ENCODE measurements around the gene MACROD2.

DNA sequence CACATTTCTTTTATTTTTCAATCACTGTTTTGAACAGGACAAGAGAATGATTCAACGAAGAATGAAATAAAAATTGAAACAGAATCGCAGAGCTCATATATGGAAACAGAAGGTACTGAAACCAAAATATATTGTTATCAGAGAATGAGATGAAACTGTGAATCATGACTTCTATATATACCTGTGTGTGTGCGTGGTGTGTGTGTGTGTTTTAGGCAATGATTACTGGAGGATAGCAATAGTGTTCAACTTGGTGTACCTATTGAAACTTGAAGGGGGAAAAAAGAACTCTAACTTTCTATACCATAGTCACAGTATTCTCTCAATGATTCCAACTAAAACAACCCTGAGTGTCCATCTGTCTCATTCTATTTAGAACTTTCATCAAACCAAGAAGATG lies 1991.4 kb downstream of the MACROD2 start:
- TF ChIP-seq CTCF (IDR thresholded peaks at IDR 0.05) (no peak), ZFX (IDR thresholded peaks at IDR 0.05; ENCODE audit: borderline replicate concordance) (no peak)
